ENCODE data around the gene TBL1XR1.
"Not testable (repeated sequence)": the region's sequence is repeated elsewhere in the genome, so short reads cannot be mapped to it uniquely, and the experiment has no call there.

The TBL1XR1 gene

DNA sequence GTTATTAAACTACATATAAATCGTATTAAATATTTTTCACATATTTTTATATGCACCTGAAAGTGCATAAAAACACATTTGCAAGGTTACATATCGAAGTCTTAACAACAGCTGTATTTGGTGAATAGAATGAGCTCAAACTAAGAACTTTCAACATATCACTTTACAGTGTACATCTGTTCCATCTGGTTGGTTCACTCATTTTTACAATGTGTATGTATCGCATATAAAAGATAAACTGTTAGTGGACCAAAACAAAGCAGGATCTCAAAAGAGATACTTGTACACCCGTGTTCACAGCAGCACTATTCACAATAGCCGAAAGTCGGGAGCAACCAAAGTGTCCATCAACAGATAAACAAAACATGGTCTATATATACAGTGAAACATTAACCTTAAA lies 55.8 kb downstream of the TBL1XR1 start:
- DNase-seq (ENCODE audit: low read depth) = no peak

DNA sequence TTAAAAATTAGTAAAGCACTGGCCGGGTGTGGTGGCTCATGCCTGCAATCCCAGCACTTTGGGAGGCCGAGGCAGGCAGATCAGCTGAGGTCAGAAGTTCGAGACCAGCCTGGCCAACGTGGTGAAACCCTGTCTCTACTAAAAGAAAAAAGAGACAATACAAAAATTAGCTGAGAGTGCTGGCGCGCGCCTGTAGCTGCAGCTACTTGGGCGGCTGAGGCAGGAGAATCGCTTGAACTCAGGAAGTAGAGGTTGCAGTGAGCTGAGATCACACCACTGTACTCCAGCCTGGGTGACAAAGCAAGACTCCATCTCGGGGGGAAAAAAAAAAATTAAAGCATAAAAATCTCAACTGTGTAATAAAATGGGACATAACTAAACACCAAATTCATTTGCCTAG lies 58.1 kb downstream of the TBL1XR1 start:
- not testable (repeated sequence) for DNase-seq (ENCODE audit: low read depth)

DNA sequence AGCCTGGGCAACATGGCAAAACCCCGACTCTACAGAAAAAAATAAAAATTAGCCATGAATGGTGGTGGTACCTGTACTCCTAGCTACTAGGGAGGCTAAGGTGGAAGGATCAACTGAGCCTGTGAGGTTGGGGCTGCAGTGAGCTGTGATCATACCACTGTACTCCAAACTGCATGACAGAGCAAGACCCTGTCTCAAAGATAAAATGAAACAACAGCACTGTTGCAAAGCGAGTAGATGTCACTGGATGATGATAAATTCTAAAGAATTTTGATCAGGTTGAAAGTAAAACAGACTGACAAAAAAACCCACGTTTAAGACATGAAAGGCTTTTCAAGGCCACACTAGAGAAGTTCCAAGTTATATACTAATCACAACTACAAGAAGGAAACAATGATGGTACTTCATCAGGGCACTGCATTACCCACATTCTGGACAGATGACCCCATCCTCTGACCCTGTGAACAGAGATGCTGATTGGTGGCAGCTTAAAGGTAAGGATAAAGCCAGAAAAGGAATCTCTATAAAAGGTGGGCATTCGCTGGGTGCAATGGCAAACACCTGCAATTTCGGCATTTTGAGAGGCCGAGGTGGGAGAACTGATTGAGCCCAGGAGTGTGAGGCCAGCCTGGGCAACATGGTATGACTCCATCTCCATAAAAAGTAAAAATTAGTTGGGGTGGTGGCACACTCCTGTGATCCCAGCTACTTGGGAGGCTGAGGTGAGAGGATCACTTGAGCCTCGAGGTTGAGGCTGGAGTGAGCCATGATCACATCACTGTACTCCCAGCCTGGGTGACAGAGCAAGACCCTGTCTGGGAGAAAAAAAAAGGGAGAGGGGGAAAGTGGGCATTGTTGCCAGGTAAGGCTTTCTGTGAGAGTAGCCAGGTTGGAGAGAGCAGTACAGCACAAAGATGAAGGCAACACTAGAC lies 59.2 kb downstream of the TBL1XR1 start:
- no peak for DNase-seq (ENCODE audit: low read depth)

DNA sequence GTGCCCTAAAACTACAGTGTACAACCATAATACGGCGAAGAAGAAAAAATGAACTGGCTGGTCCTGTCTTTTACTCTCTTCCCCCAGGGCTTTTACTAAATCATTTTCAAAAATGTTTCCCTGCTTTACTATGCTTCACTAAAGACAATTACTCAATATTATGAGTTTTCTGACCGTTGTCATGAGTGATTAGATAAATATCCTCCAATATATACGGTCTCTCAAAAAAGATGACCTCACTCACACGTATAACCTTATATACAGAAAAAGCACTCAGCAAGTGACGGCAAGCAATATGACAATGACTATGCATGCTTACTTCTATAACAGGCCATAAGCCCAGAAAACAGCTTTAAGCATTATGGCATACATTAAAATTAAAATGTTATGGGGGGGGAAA lies 60.5 kb downstream of the TBL1XR1 start:
- no peak for DNase-seq (ENCODE audit: low read depth)

DNA sequence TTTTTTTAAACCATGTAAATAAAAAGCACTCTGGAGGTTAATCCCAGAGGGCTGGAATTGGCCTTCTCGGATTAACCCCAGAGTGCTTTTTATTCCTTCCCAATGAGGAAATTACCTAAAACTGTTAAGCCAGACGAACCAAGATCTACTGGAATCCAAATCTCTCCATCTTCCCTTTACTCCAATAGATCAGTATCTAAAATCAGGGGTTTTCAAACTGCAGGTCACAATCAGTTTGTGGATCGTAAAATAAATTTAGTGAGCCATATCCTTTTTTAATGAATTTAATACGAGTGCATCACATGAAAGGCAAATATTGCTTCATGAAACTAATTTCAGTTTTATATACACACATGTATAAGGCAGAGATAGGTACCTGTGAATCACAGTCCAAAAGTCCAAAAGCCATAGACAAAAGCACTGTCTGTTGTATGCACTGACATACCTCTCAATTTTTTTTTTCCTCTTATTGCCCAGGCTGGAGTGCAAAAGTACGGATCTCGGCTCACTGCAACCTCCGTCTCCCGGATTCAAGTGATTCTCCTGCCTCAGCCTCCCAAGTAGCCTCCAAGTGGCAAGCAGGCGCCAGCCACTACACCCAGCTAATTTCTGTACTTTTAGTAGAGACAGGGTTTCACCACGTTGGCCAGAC lies 61.3 kb downstream of the TBL1XR1 start:
- DNase-seq (ENCODE audit: low read depth) = no peak

DNA sequence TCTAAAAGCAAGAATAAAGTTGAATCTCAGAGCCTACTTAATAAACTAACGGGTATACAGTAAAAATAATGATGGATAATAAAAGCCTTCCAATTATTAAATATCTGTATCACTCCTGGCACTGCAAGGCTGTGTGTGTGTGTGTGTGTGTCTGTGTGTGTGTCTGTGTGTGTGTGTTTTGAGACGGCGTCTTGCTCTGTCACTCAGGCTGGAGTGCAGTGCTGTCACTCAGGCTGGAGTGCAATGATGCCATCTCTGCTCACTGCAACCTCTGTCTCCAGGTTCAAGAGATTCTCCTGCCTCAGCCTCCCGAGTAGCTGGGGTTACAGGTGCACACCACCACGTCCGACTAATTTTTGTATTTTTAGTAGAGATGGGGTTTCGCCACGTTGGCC lies 62.5 kb downstream of the TBL1XR1 start:
- DNase-seq (ENCODE audit: low read depth) = no peak

DNA sequence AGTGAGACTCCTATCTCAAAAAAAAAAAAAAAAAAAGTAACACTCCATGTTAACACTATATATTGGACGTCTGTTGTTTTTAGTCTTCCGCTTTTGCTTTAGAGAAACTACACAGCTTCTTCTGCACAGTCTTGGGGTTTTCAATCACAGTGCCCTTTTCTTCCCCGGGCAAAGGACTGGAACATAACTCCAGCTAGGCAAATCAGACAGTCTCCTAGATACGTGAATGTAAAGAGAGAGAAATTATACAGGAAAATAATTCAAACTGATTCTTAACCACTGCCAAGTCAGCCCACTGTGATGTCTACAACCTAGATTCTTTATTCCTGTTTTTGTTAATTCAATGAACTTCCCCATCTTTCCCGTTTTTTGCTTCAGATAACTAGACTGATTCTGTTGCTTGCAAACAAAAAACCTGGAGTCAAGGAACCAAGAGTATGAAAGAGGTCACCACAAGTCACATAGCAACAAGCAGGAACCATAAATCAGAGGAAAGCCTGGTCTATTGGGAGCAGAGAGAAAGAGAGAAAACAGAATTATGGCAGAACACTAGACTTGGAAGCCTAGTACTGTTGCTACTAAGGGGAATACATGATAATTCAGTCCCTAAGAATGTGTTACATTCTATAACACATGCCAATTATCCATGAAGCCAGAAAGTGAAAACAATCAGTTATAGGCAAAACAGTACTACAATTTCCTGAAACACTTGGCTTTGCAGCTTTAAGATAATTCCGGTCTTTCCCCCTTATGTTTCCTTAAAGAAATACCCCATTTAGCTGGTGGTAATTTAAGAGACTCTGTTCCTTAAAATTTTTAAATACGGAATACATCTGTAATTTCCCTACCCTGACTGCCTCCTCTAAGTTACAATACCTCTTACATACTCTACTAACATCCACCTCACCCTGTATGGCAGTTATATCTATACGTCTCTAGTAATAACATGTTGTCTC lies 63.1 kb downstream of the TBL1XR1 start:
- no peak for DNase-seq (ENCODE audit: low read depth)

DNA sequence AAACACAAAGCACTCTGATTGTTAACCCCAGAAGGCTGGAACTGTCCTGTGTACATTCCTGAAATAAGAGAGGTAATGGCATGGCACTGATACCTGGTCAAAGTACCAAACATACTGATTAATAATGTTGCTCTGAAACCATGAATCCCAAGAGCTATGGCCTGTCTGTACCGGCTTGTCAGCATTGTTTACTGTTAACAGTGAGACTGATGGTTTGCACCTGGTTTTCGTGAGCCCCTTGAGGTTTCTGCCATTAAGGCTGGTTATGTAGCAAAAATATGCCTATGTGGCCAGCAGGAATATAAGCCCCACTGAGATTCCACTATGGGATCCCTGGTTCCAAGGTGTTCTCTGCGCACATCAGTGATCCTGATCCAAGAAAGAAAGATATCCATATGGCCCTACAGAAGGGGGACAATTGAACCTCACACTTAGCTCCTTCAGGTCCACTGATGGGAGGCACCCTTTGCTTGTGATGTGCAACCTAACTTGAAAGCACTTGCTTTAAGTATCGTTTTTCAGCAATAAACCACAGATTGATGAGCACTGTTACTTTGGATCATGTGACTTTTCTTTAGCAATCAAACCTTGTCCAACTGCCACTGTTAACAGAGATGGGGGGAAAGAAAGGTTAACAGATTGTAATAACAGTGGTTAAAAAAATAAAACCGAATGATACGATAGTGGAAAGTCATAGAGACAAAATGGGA lies 65.2 kb downstream of the TBL1XR1 start:
- DNase-seq (ENCODE audit: low read depth) = no peak

DNA sequence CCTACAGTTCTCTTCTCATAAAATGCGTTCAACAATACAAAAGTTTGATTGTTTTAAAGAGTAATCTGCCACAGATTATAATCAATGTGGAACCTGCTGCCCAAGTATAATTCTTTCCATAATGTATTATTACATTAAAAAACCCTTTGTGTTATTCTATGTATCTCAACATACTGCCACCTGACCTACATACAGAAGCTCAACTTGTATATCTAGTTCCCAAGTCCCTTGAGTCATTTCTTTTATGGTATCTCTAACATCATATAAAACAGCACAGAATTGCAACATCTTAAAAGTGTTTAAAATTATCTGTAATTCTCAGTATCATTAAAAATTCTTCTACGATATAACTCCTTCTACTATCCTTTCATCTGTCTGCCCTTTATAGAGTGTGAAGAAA lies 70.3 kb downstream of the TBL1XR1 start:
- no peak for DNase-seq (ENCODE audit: low read depth)

DNA sequence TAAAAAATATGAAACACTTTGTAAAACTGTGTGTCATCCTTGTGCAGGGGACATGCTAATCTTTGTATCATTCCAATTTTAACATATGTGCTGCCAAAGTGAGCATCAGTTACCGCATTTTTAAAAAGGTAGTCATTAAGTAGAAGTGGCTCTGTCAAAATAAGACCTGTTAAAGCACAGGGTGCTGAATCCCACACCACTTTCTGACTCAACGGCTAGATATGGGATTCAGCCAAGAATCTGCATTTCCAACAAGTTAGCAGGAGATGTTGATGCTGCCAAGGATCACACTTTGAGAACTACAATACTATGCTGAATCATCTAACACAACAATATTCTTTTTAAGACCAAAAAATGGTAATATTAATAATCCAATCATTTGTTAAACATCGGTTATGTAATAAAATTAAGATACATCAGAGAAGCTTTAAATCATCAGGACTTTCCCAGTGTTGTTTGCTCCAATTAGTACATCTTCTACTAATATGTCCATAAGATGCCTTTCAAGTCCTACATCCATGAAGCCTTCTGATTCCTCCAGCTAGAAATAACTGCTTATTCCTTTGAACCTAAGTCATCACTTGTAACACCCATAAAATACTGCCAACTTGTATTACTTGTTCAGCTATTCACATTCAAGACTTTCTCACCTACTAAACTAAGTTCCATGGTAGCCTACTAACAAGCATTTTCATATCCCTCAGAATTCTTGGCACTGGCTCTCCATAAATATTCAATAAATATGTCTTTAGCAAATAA lies 71.1 kb downstream of the TBL1XR1 start:
- no peak for DNase-seq (ENCODE audit: low read depth)

DNA sequence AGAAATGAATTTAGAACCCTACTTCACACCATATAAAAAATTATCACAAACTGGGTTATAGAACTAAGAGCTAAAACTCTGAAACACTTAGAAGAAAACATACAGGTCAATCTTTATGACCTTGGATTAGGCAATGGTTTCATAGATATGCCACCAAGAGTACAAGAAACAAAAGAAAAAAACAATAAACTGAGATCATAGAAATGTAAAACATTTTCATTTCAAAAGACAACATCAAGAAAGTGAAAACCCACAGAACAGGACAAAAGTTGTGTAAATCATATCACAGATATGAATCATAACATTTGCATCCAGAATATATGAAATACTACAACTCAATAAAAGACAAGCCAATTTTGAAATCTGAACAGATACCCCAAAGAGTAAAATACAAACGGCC lies 72.4 kb downstream of the TBL1XR1 start:
- no peak for DNase-seq (ENCODE audit: low read depth)

DNA sequence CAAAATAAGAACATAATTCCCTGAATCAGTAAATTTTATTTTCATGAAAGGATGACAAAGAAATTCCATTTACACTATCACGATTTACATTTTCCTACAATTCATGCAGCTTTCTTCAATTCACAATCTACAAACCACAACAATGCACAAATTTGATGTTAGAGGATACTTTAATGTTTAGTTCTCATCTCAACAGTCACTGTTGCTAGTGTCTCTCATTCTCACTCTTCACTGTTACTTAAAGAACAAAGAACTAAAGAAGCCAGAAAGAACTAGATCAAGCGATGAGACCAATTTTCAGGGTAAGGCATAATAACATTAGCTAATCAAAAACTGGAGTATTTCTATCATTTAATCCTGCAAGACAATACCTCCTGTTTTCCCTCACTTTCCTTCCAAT lies 73.5 kb downstream of the TBL1XR1 start:
- DNase-seq (ENCODE audit: low read depth) = no peak

DNA sequence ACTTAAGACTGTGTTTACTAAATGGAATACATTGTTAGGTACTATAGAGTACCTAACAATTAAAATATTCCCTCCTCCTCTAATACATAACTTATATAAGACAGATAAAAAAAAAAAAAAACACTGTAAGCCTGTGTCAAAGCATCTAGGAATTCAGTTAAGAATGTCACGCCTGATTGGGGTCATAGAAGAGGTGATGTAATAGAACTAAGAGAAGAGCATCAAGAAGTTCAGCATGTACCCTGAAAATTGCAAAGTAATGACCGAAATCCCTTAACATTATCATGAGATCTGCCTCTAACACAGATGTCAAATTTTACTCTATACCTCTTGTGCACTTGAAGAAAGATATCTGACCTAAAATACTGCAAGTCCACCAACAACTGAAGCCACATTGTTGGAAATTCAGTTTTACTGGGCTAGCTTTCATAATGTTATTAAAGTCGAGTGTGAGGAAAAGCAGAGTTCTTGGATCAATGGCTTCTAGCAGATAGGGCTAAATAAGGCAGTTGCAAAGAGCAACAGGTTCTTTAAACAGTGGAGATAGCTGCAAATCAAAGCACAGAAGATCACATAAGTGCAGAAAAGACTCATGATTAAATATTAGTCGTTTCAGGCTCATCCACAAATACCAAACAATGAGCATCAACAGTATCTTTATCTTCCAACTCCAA lies 75.0 kb downstream of the TBL1XR1 start:
- no peak for DNase-seq (ENCODE audit: low read depth)

DNA sequence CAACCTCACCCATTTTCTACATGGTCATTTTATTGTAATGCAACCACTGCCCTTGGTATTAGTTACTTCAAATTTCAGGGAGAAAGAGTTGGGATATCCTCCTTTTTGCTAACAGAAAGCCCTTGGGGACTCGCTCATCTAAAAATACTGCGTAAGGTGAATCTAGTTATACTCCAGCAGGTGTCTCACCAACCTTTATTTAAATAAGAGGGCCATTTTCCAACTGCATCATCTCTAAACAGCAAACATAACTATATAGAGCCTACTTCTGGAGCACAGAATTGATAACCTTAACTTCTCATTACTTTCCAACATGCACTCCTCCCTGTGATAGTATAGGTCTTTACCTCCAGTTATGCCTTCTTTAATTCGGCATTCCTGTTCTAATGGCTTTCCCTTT lies 77.5 kb downstream of the TBL1XR1 start:
- DNase-seq (ENCODE audit: low read depth) = no peak

DNA sequence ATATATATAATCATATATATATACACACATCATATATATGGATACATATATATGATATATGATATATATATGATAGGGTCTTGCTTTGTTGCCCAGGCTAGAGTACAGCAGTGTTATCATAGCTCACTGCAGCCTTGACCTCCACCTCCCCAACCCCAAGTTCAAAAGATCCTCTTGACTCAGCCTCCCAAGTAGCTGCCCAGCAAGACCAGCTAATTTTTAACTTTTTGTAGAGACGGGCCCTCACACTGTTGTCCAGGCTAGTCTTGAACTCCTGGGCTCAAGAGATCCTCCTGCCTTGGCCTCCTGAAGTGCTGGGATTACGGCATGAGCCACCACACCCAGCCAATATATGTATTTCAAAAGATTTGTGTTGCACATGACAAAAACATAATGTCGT lies 83.0 kb downstream of the TBL1XR1 start:
- no peak for DNase-seq (ENCODE audit: low read depth)

DNA sequence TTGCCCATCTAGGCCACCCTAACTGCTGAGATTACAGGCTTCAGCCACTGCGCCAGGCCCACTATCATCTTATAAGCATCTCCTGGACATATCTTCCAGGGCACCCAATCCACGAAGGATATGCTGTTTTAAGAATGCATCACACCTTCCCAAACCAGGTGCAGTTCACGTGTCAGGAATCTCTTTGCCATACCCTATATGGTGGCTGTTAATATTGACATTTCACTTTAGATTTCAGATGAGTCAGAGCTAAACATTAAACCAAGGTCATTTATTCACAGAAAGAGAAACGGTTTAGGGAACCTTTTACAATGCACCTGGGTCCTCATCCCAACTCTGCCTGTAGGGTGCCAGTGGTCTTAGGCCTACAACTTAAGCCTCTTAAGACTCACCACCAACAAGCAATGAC lies 85.7 kb downstream of the TBL1XR1 start:
- no peak for DNase-seq (ENCODE audit: low read depth)

DNA sequence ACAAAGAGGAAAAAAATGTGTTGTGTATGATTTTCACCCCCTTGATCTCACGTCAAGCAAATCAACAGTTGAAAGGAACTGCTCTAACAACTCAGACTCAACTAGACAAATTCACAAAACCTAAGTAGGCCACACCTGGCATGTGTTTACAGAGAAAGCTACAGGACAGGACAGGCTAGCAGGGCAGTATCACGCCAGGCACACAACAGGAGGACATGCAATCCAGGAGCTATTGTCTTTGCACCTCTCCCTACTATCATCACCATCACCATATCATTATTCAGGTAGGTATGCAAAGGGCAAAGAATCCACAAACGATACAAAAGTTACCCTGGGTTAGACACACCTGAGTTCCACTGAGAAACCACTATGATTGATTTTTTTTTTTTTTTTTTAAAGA lies 86.4 kb downstream of the TBL1XR1 start:
- DNase-seq (ENCODE audit: low read depth) = no peak

DNA sequence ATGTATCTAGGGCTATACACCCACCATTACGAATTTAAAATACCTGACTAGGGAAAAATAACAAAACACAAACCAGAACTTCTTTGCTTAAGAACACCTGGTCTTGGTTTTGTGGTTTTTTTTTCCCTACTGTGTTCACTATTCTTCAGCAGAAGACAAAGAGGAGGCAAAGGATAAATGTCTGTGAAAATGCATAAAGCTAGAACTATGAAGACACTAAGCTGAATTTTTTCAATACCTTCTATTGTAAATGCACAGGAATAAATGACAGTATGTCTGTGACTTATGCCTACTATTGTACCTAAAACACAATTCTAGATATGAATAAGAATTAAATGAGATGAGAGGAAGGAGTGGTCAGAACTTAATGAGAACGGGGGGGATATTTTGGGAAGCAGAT lies 86.9 kb downstream of the TBL1XR1 start:
- DNase-seq (ENCODE audit: low read depth) = no peak

DNA sequence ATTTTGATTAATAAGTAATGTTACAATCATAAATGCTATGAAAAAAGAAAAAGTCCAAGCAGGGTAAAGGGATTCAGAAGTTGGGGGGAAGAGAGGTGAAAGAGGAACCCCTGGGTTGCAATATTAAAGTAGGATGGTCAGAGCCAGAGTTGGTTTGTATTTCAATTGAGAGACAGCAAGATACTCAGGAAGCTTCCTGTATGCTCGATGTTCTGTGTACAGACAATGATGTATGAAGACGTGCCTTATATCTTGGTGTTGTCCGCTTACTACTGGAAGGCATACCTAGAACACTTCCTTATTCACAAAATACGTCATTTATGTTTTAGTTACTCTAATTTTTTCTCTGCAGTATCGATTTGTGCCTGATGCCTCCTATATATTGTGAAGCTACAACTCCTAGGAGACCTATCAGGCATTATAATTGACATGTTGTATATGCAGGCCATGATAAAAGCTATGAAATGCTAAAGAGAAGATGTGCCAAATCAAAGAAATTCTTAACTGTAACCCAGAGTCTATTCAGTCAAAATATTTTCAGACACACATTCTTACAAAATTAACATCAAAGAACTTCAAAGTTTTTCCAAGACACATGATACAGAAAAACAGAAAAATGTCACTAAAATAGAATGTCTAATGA lies 87.5 kb downstream of the TBL1XR1 start:
- no peak for DNase-seq (ENCODE audit: low read depth)

DNA sequence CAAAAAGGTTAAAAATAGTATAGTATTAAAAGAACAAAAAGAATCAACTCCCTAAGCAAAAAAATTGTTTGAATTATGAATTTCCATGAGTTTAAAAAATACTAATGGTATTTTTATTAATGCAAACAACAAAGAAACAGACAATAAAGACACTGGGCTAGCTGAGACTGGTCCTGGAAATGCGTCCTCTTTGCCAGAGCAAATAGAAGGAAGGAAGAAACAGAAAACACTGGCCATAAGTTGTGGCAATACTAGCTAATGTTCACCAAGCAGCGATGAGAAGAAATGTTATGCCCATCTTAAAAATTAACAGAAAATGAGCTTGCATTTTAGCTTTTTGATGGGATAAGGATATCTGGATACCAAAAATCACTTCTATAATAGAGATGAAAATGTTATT lies 88.6 kb downstream of the TBL1XR1 start:
- no peak for DNase-seq (ENCODE audit: low read depth)

Measured in stimulated activated CD8-positive, alpha-beta memory T cell treated with anti-CD3 and anti-CD28 coated beads, Interleukin-12 subunit alpha, Interleukin-12 subunit beta, amount 100 ng/mL, for 4 hours (primary cell).